HG03135 (cell line): Measurements from ENCODE around the gene RPRD1A.
A peak's percentile ranks its signal among the peaks of the same experiment; 100 is the strongest.
"Not testable (repeated sequence)": the region's sequence is repeated elsewhere in the genome, so short reads cannot be mapped to it uniquely, and the experiment has no call there.

Source experiments
- ATAC-seq: cut with Tn5 transposase; IDR thresholded peaks from one replicate; pipeline ENCODE4 v1.9.1; 2021; ENCODE audit warnings: mild to moderate bottlenecking, moderate library complexity; ENCODE audit not compliant: unreplicated experiment

RPRD1A gene

DNA sequence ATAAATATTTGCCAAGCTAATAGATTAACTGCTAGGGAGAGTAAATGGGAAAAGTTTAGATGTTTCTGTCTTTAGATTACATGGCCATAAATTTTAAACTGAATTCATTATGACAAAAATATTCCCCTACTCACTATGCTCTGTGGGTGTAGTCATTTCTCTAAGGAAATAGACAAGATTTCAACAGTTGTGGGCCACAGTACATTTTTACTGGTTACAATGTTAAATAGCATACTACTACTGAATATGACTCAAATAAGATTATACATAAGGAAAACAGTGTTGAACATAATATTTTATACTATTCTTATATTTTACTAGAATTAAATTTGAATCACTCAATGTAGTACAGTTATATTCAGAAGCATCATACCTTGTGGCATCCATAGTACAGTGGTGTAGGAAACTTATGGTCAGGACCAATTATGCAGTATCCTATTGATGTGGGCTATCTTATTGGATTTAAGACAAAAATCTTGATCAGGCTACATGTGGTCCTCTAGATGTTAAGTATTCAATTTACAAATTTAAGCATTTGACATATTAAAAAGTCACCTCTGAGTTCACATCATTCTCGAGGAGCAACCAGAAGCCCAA lies 33.0 kb downstream of the RPRD1A start:
- ATAC-seq: no peak

DNA sequence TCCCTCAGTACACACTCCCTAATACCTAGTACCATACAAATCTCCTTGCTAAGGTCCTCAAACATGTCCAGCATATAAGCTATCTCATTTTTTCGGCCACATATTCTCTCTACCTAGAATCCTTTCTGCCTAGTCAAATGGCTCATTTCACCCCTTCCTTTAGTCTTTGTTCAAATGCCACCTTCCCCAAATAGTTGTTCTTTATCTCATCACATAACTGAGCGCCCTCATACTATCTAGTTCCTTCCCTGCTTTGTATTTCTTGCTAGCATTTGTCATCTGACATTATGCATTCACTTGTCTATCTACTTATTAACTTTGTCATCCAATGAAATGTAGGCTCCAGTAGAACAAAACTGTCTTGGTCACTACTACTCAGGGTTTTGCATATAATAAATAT lies 35.5 kb downstream of the RPRD1A start:
- no peak for ATAC-seq

DNA sequence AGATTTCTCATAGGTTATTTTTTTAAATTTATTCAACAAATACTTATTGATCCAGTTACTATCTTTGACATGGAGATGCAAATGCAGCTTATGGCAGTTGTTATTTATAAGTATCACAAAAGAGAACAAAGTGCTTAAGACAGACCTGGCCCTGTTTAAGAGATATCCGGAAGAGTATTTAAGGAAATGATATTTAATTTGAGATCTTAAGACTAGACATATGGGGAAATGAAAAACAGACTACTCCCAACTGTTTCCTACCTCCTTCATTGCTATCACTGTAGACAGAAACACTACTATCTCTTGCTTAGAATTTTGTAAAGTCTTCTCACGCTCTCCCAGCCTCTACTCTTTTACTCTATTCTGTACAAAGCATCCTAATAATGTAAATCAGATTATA lies 36.0 kb downstream of the RPRD1A start:
- ATAC-seq: no peak

DNA sequence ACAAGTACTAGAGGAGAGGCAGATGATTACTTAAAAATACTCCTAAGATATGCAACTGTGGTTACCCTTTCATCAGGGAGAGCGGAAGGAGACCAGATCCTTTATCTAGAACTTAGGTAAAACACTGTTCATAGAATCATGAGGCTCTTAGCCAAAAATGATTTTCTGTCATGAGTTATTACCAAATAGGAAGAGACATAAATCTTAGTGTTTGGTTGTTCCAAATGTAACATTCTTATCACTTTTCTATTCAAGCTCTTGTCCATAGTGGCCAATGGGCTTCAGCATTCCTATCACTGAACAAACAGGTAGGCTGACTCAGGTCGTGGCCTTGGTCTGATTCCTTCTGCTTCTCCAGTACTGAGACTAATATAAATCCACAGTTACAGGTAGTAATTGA lies 38.5 kb downstream of the RPRD1A start:
- no peak for ATAC-seq

DNA sequence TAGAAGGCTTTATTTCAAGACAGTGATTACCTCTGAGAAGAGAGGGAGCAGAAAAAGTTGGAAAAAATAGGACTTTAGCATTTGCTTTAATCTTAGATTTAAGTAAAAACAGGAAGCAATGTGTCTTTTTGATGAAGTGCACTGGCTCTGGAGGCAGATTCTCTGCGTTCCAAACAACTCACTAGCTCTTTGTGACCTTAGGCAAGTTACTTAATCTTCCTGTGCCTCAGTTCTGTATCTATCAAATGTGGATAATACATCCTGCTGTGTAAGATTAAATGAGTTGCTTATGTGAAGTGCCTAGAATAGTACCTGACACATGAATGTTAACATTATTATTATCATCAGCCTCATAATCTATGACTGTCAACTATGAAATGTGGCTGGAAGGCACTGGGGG lies 42.3 kb downstream of the RPRD1A start:
- ATAC-seq: no peak

DNA sequence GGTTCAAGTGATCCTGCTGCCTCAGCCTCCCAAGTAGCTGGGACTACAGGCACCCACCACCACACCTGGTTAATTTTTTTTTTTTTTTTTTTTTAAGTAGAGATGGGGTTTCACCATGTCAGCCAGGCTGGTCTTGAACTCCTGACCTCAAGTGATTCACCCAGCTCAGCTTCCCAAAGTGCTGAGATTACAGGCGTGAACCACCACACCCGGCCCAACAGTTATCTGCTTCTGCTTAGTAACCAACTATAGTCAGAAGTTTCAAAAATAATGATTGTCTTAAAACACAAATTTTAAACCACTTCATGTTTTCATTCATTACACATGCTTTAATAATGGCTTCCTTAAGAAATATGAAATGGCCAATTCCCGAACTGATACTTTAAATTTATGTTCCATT lies 43.1 kb downstream of the RPRD1A start:
- not testable (repeated sequence) for ATAC-seq

DNA sequence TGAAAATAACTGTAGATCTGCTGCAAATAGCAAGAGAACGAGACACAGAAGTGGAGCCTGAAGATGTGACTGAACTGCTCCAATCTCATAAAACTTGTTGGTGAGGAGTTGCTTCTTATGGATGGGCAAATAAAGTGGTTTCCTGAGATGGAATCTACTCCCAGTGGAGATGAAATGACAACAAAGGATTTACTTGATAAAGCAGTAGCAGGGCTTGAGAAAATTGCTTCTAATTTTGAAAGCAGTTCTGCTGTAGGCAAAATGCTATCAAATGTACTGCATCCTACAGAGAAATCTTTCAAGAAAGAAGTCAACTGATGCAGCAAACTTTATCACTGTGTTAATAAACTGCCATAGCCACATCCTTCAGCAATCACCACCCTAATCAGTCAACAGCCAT lies 44.0 kb downstream of the RPRD1A start:
- ATAC-seq: no peak

DNA sequence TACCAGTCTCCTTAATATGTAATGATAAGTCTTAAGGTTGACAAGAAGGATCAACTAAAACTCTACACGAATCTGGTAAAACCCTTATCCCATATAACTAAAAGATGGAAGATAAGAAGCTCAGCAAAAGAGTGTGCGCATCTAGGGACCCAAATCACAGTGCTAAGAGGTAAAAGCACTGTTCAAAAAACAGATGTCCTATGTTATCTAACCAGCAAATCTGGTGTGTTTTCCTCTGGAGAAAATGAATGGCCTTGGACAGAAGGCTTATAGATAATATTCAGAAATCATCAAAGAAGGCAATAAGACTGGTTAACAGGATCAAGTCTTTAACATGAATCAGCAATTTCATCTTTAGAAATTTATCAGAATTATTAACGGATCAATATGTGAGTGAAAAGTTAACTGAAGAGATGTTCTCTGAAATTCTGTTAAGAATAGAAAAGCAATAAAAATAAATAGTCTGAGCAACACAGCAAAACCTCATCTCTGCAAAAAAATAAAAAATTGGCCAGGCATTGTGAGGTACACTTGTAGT lies 47.1 kb downstream of the RPRD1A start:
- ATAC-seq: no peak

DNA sequence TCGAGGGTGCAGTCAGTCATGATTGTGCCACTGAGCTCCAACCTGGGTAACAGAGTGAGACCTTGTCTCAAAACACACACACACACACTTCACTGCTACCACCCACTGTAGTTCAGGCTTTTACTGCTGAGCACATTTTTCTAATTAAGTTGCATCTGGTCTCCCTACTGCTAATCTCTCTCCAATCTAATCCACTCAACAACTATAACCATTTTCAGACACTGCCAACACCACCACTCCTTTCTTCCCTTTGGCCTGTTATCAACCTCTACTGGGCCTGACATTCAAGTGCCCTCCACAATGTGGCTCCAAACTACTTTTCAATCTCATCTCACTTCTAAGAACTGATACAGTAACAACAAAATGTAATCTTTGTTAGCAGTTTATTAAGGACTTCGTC lies 50.1 kb downstream of the RPRD1A start:
- no peak for ATAC-seq

DNA sequence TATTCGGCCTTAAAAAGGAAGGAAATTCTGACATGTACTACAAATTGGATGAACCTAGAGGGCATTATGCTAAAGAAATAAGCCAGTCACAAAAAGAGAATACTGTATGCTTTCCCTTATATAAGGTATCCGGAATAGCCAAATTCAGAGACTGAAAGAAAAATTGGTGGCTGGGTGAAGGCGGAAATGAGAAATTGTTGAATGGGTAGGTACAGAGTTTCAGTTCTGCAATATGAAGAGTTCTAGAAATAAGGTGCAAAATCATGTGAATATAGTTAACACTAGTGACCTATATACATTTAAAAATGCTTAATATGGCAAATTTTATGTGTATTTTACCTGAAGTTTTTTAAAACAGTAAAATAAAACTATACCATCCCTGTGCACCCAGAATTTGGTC lies 51.7 kb downstream of the RPRD1A start:
- peak; percentile 83 for ATAC-seq

DNA sequence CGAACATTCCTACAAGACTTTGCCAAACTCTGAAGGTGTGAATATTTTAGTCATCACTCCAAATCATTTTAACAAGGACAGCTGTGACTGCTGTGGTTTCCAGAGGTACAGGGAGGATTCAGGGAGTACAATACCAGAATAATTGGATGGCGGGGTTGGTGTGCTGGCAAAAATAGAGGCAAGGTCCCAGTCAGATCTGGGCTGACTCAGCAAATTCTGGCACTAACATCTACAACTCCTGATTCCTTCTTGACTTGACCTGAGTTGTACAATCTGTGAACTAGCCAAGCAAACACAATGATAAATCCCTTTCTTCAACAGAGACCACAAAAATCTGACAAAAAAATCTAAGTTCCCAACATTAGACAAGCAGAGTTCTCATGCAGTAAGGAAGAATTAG lies 54.5 kb downstream of the RPRD1A start:
- ATAC-seq: no peak

DNA sequence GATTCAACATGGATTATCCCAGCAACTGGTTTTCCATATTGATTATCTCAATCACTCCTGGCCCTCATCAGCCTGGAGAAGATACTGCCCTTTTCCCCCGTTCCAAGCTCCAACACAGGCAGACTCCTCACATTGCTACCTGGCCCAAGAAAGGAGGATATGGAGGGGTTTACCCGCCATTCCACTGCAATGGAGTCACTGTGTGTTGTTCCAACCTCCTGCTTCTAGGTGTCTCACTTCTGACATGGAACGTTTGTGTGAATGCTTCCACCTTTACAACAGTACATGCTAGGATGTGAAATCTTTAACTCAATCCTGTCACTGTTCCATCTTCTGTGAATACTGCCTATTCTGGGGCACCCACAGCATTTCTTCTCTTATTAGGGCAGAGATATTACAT lies 58.1 kb downstream of the RPRD1A start:
- no peak for ATAC-seq

DNA sequence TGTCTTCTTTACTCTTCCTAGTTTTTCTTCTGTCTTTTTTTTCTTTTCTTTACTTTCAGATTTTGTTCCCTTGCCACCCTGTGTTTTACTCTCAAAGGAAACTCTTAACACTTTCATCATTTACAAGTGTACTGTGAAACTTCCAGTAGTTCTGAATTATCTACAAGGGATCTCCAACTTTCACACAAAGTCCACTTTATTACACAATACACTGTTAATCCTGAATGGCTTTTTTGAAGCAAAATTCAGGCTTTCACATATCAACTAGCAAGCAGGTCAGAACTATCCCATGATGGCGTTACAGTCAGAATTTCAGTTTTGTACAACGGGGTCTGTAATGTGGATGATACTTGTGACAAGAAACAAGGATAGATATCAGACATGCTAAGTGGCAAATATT lies 60.4 kb downstream of the RPRD1A start:
- ATAC-seq: no peak

DNA sequence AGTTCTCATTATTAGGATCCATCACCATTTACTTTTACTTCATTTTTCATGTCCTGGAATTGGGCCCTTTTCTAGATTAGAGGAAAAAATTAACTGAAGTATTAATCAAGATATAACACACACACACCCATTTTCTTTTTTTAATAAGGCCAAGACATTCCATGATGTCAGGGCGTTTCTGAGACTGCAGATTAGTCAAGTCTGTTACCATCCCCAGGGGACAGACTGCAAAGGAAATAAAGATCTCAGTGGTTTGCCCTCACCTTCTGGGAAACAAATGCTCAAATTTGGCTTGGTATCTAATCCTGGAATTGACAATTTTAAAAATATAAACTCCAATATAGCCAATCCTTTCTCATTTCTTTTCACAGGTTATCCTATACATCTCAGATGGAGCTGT lies 67.4 kb downstream of the RPRD1A start:
- no peak for ATAC-seq

DNA sequence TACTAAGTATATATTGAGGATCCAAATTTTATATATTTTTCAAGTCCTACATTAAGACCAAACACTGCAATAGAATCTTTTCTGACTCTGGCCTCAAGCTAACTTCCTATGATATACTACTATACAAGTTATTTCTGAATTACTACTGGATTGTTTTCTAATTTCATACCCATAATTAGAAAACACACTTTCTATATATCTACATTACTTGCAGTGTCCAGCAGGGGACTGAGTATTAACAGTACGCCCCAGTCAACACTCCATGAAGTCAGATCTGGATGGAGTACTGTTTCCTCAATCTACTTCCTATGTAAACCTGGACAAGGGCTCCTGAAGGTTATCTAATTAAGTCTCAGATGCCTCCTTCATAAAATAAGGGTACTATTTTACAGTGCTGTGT lies 68.4 kb downstream of the RPRD1A start:
- ATAC-seq: no peak

DNA sequence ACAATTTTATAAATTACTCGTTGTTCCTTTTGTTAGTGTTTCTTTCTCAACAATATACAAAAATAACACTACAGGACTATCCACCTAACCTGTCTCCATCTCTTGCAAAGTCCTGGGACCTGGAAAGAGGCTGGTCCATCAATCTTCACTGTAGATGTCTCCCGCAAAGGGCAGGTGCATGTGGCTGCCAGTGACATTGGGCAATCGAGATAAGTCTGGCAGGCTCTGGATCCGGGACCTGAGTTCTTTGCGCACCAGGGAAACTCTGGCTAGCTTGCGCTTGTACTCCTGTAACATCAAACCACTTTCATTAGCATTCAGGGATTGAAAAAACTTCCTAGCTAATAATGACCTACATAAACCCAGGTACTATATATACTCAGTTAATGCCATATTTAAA lies 74.3 kb downstream of the RPRD1A start:
- no peak for ATAC-seq

DNA sequence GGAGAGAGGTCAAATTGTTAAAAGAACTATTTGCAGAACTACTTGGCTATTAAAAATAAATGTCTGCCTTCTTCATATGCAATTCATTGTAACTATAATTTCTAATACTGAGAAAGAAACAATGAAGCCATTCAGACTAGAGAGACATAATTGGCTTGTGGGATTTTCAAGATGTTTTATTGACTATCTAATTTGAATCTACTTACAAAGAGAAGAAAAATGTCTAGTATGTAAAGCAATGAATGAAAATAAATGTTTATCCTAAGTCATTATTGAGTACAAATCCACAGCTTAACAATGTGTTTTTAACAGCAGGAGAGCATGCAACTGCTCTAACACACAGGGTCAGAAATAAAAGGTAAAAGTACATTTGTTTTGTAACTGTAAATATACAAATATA lies 75.7 kb downstream of the RPRD1A start:
- no peak for ATAC-seq

DNA sequence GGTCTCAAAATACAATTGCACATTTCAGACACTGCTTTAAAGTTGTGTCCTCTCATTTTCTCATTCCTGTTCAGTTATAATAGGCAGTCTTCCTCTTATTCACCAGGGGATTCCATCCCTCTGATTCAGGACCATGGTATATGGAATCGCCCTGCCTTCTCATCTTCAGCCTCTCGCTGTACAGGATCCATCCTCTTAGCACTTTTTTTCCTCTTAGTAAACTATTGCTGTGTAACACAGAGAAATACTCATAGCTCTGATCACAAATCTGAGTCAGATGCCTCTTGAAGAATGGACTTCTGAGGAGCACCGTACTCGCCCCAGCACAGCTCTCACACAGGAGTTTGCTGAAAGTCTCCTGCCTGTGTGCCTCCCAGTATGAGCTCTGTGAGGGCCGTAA lies 83.5 kb downstream of the RPRD1A start:
- no peak for ATAC-seq

DNA sequence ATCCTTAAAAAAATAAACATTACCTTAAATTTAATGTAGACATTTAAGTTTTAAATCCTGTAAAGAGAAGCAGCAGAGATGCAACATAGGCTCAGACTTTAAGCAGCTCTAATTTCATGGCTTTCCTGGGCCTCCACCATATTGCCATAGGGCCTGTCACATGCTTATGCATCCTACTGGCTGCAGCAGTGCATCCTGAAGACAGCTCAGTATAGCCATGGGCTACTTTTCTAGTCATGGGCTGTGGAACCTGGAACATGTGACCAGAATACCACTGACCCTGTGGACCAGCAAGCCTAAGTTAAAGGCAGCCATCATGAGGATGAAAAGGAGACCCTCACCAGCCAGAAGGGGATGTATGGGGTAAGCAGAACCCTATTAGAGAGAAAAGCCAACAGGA lies 84.2 kb downstream of the RPRD1A start:
- no peak for ATAC-seq

DNA sequence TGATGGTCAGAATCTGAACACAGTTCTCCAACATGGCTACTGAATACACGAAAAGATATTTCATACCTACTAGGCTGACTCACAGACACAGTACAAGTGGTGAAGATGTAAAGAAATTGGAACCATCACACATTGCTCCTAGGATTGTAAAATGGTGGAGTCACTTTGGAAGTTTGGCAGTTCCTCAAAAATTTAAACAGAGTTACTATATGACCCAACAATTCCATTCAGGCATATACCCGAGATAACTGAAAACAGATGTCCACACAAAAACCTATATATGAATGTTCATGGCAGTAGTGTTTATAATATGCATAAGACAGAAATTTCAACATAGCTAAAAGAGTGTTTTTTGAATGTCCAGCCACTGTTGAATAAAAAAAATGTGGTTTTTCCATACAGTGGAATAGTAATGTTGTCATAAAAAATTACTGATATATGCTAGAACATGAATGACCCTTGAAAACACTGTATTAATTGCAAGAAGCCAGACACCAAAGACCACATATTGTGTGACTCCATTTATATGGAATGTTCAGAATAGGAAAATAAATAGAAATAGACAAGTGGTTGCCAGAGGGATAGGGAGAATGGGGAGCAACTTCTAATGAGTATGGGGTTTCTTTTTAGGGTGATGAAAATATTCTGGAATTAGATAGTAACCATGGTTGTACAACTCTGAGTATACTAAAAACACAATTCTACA lies 84.8 kb downstream of the RPRD1A start:
- no peak for ATAC-seq

DNA sequence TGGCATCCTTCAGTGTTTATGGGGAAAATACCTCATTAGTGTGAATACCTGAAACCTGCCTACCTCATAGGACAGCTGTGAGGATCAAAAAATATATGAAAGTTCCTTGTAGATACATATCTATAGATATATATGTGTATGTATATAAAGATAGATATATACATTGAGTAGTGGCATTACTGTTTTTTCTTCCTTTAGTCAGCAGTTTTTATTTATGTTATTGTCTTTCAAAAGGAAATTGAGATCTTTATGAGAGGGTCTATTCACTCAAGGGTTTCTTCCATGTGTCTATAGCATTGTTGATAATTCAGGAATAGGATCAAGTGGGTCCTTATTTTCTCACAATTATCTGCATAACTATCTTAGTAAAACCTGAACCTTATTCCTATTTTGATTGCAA lies 88.2 kb downstream of the RPRD1A start:
- no peak for ATAC-seq

DNA sequence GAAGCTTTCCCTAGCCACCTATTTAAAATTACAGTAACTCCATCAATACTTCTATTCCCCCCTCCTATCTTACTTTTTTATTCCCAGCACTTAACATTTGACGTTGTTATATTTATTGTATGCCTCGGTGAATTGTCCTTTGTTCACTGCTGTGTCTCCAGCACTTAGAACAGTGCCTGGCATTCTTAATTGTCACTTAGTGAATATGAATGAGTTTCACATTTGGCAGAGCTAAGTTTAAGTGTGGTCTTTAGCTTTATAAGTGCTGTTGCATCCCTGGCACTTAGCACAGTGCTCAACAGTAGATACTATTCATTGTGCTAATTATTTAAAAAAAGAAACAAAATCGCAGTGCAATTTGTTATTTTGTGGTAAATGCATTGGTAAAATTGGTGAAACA lies 93.2 kb downstream of the RPRD1A start:
- no peak for ATAC-seq

DNA sequence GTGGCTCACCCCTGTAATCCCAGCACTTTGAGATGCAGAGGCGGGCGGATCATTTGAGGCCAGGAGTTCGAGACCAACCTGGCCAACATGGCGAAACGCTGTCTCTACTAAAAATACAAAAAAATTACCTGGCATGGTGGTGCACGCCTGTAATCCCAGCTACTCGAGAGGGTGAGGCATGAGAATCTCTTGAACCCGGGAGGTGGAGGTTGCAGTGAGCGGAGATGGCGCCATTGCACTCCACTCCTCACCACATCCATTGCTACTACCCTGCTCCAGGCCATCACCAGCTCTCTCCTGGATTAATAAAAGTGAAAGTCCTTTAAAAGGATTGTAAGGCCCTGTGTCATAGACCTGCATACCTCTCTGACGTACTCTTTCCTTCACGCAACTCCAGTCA lies 93.7 kb downstream of the RPRD1A start:
- ATAC-seq: no peak
